GM21367 (cell line): ENCODE data around the gene BRIX1.
"Not testable (repeated sequence)": the region's sequence is repeated elsewhere in the genome, so short reads cannot be mapped to it uniquely, and the experiment has no call there.

Experiments
- ATAC-seq: cut with Tn5 transposase; IDR thresholded peaks from one replicate; pipeline ENCODE4 v1.9.1; 2021; ENCODE audit not compliant: unreplicated experiment

BRIX1 gene

GRCh38 chr5:34957857-34958690 lies 42.6 kb downstream of the BRIX1 start:
- ATAC-seq: no peak

GRCh38 chr5:34959323-34959722 lies 43.8 kb downstream of the BRIX1 start:
- peak; percentile 91 for ATAC-seq

- ATAC-seq: no peak
Measured at GRCh38 chr5:34967540-34967939, 52.0 kb downstream of the BRIX1 start.

GRCh38 chr5:34968258-34968657 lies 52.7 kb downstream of the BRIX1 start:
- no peak for ATAC-seq

GRCh38 chr5:34970552-34970951 lies 55.0 kb downstream of the BRIX1 start:
- ATAC-seq: no peak

- ATAC-seq: not testable (repeated sequence)
Measured at GRCh38 chr5:34971655-34972054, 56.1 kb downstream of the BRIX1 start.
